ENCODE results near the gene PRKAG2.
"Not testable (repeated sequence)": the region's sequence is repeated elsewhere in the genome, so short reads cannot be mapped to it uniquely, and the experiment has no call there.

The PRKAG2 gene

DNA sequence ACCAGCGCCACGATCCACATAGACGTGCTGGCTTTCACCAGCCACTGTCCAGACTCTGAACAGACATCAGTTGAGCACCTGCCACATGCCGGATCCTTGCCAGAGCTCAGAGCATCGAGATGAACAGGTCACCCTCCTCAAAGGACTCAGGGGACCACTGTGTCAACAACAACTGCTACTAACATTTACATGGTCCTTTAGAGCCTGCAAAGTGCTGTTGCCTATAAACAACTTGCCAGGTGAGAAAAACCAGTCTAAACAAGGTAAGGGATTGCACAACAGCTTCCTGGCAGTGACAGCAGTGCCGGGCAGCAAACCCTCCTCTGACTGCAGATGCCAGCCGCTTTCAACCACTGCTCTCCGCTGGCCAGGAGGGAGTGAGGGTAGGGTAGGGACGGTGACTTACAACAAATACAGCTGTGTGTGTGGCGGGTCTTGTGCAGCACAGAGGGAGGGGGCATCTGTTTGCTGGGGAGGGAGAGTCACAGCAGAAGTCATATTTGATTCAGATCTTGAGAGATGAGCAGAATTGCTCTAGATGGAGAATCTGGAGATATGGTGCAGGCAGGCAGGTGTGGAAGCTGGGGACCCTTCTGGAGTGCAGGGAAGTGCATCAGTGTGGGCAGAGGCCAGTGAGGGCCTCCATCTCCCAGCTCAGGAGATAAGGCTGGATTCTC, 324.4 kb downstream of the PRKAG2 start:
- no peak for DNase-seq (ENCODE audit: low read depth in 2 of 2)

DNA sequence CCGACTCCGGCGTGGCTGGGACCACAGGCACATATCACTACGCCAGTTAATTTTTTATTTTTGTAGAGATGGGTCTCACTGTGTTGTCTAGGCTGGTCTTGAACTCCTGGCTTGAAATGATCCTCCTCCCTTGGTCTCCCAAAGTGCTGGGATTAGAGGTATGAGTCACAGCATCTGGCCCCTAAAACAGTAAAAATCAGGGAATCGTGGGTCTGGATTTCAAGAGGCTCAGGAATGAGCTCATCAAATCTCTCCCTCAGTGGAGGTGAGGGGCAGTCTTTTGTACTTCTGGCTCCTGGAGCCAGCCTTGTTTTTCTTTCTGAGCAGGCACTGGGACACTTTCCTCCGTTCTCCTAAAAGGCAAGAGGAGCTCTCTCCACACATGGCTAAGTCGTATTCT, 325.1 kb downstream of the PRKAG2 start:
- no peak for DNase-seq (ENCODE audit: low read depth in 2 of 2)

DNA sequence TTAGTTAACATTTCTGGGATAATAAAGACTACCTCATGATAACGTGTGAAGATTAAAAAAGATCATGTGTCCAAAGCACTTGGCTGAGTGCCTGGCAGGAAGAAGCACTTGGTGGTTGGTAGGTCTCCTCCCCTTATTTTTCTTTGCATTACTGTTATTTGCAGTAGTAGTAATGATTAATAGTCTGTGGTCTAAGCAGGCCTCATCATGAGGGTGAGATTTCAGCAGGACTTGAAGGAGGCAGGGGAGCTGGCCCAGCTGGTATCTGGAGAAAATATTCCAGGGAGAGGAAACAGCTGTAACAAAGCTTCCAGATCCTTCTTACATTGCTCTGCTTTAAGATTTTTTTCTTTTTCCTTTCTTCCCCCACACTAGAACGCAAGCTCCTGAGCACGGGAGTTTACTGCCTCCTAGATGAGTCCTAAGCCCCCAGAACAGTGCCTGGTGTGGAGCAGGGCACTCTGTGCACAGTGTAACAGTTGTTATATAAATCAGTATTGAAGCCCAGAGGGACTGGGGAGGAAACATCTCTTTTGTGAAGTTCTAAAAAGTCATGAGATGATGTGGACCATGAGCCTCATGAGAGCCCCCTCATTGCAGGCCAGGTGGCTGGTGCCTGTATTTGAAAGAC, 326.1 kb downstream of the PRKAG2 start:
- DNase-seq (ENCODE audit: low read depth in 2 of 2), result no peak

DNA sequence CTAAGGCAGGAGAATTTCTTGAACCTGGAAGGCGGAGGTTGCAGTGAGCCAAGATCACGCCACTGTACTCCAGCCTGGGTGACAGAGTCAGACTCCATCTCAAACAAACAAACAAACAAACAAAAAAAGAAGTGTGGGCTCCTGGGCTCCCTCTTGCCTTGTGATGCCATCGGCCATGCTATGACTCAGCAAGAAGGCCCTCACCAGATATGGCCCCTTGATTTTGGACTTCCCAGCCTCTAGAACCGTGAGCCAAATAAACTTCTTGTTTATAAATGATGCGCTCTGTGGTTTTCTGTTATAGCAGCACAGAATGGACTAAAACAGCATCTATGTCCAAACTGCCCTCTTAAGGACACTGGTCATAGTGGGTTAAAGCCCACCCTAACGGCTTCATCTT, 327.3 kb downstream of the PRKAG2 start:
- no peak for DNase-seq (ENCODE audit: low read depth in 2 of 2)

DNA sequence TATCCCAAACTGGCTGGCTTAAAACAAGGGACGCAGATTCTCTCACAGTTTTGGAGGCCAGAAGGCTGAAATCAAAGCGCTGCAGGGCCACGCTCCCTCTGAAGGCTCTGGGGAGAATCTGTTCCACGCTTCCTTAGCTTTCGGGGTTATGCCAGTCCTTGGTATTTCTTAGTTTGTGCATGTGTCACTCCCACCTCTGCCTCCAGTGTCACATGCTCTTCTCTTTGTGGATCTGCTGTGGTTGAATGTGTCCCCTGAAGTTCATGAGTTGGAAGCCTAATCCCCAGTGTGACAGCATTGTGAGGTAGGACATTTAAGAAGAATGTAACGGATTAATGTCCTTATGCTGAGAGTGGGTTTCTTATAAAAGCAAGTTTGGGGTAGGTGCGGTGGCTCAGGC, 327.8 kb downstream of the PRKAG2 start:
- DNase-seq (ENCODE audit: low read depth in 2 of 2), result no peak

DNA sequence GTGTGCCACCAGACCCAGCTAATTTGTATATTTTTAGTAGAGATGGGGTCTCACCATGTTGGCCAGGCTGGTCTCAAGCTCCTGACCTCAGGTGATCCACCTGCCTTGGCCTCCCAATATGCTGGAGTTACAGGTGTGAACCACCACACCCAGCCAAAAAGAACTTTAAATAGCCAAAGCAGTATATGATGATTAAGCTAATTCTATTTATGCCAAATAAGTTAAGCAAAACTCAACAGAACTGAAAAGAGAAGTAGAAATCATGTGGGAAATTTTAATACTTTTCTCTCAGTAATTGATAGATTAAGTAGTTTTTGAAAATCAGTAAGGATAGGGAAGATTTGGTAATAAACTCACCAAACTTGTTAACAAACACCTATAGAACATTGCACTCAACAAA, 332.7 kb downstream of the PRKAG2 start:
- no peak for DNase-seq (ENCODE audit: low read depth in 2 of 2)

DNA sequence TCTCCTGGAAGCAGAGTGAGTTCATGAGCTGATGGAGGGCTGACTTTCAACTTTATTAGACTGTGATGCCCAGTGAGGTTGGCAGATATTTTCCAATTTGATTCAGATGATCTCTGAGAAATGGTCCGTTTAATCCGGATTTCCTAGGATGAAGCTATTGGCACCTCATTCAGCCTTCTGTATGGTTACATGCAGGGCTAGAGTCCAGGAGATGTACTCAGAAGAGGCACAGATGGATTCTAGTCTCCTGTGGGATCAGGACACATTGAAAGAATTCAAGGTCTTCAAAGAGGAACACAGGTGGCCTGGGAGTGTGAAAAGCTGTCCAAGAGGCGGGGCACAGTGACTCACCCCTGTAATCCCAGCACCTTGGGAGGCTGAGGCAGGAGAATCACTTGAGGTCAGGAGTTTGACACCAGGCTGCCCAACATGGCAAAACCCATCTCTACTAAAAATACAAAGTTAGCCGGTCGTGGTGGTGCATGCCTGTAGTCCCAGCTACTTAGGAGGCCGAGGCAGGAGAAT, 334.2 kb downstream of the PRKAG2 start:
- DNase-seq (ENCODE audit: low read depth in 2 of 2), result no peak

DNA sequence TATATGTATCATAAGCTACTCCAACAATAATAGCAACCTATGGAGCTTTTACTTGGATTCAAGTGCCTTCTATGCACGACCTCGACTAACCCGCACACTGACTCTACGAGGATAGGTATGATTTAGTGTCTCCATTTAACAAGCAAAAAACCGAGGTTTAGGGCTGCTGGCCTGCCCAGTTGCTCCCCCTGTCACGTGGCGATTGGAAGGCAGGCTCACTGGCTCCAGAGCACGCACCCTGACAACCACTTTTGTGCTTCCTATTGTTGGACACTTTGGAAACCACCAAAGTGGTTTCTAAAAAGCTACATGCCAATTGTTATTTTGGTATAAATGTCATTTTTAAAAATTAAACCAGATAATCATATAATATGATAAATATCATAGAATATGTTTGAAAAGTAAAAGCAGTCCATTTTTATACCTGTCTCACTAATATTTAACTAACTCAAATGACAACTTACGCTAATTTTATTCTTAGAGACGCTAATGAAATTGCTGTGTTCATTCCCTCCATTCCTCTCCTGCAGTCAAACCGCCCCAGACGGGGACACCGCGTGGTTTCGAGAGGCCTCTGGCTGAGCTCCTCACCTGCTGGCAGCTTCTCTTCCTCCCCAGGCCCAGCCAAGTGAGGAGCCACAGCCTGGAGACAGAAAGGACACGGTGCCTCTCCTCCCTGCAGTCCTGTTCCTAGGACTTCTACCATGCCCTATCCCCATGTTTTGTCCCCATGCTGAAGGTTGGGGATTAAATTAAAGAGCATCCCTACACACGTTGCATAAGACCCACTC, 335.0 kb downstream of the PRKAG2 start:
- no peak for DNase-seq (ENCODE audit: low read depth in 2 of 2)

DNA sequence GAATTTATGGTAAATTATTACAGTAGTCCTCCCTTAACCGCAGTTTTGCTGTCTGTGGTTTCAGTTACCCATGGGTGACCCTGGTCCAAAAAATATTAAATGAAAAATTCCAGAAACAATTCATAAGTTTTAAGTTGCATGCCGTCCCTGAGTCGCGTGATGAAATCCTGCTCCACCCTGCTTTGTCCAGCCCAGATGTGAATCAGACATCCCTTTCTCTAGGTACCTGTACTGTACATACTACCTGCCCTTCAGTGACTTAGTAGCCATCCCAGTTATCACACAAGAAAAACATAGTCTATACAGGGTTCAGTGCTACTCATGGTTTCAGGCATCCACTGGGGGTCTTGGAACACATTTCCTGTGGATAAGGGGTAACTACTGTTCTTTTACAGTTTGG, 336.8 kb downstream of the PRKAG2 start:
- DNase-seq (ENCODE audit: low read depth in 2 of 2), result no peak

DNA sequence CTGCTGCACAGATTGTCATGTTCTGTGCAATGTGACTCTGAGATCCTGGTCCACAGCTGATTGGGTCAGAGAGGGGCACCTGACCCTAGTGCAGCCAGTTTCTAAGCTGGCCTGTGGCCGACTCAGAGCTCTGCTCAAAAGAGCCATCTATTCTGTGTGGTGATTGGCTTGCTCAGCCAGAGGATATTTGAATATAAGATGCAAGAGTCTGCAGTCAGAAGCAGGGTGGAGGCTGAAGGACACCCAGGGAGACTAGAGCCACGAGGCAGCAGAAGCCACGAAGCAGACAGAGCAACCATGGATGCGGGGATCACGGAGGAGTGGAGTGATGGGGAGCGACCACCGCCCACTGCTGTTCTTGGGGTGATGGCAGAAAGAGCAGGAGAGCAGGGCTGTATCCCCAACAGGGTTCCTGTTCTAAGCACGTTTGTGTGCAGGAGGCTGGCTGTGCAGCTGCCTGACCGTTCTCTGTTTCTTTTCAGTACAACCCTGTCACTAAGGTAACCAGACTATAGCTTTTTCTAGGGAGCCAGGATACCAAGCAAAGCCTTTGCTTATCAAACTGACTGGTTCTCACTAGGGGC, 337.7 kb downstream of the PRKAG2 start:
- no peak for DNase-seq (ENCODE audit: low read depth in 2 of 2)

DNA sequence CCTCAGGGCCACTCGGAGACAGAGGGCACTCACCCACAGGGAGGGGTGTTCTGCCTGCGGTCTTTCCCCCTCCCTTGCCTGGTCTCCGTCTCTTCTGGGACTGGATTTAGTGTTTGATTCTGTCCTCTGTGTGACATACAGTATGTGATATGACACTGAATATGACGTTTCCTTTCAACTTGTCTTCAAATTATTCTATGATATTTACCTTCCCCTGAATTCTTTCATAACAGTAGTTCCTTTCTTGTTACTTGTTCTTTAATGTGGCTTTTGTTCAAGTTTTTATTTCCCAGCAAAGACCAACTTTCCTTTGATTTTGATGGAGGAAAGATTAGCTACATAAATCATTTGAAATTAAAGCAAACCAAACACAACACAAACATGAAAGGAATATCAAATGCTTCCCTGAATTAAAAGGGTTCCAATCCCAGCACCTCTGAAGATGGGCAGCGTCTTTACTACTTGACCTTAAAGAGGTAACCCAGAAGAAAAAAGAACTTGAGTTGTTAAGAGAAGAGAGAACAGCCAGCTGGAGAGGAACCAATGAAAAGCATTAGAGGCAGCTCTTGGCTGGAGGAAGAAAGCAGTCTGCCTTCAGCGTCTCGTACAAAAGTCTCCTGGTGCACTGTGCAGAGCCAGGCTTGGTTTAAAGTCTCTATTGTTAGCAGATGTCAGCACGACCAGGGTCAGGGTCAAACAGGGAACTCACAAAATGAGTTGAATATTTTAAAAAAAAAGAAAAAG, 338.9 kb downstream of the PRKAG2 start:
- DNase-seq (ENCODE audit: low read depth in 2 of 2), result no peak

DNA sequence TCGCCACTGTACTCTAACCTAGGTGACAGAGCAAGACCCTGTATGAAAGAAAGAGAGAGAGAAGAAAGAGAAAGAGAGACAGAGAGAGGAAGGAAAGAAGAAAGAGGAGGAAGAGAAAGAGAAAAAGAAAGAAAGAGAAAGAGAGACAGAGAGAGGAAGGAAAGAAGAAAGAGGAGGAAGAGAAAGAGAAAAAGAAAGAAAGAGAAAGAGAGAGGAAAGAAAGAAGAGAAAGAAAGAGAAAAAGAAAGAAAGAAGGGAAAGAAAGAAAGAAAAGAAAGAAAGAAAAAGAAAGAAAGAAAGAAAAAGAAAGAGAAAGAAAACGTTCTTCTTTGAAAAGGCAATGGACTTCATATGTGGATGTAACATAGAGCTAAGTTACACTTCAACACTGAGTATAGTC, 340.7 kb downstream of the PRKAG2 start:
- not testable (repeated sequence) for DNase-seq (ENCODE audit: low read depth in 2 of 2)

DNA sequence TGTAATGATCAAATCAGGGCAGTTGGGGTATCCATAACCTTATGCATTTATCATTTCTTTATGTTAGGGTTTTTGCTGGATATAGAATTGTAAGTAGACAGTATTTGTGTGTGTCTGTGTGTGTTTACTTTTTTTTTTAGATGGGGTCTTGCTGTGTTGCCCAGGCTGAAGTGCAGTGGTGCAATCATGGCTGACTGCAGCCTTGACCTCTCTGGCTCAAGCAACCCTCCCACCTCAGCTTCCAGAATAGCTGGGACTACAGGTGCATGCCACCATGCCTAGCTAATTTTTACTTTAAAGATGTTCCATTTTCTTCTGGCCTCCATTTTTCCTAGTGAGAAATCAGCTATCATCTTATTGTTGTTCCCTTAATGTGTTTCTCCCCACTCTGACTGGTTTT, 347.1 kb downstream of the PRKAG2 start:
- no peak for DNase-seq (ENCODE audit: low read depth in 2 of 2)

DNA sequence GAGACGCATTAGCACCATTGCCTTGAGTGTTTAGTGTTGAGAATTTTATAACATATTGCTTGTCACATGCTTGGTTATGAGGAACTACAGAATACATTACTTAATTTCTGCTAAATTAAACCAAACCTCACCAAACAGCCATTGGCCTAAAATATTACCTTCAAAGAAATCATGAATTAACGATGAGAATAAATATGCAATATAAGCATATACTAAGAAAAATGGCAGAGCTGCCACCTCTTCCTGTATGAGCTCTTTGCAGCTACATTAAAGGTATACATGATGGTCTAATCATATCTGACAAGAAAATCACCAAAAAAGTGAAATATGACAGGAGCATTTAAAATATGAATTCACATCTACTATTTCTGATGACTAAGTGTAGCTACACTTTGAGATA, 352.1 kb downstream of the PRKAG2 start:
- DNase-seq (ENCODE audit: low read depth in 2 of 2), result no peak

DNA sequence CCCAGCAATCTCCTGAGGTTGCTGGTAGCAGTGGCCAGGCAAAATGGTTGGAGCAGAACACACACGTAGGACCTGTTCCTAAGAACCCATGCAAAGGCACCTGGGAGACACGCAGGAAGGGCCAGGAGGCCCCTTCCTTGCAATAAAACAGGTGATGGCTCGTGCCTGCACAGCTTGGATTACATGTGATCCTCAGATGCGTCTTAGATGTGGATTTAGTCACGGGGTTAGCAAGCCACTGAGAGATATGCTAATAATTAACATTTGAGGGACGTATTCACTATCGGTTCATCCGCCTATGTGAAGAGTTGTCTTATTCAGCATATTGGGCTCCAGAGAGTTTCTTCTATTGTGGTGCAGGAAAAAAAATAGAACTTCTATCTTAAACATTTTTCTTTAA, 352.6 kb downstream of the PRKAG2 start:
- DNase-seq (ENCODE audit: low read depth in 2 of 2), result no peak

DNA sequence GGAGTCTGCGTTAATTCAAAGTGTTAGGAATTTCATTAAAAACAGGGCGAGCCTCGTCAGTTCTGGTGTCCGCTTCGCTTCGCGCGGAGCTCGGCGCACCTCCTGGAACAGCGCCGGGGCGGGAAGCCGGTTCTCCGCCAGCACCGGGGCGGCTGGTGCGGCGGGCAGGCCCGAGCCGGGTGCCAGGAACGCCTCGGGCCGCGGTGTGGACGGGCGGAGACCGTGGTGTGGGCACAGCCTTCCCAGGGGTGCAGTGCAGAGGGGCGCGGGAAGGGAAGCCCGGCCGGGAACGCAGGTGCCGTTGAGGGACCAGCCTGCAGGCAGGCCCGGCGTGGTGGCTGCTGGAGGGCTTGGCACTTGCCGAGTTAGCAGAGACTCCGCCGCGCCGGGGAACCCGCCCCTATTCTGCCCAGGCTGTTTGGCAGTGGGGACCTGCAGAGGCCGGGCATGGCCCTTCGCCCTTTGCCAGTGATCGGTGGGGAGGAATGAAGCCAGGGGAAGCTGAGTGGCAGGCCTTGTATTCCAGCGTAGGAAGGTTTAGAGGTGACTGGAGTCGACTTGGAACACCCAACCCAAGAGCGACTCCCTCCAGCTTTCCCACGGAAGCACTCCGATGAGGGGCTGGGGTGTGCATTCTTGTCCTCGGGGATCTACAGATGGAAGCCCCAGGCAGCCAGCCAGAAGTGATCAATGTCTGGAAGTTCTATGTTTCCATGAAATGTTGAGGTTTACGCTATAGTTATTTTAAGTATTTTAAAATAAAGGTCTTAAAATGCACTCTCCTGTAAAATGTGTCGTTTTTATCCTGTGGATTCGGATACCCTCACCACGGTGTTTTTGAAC, 356.3 kb downstream of the PRKAG2 start:
- peak in 1 of 2 donors; percentile 22 for DNase-seq (ENCODE audit: low read depth in 2 of 2)

DNA sequence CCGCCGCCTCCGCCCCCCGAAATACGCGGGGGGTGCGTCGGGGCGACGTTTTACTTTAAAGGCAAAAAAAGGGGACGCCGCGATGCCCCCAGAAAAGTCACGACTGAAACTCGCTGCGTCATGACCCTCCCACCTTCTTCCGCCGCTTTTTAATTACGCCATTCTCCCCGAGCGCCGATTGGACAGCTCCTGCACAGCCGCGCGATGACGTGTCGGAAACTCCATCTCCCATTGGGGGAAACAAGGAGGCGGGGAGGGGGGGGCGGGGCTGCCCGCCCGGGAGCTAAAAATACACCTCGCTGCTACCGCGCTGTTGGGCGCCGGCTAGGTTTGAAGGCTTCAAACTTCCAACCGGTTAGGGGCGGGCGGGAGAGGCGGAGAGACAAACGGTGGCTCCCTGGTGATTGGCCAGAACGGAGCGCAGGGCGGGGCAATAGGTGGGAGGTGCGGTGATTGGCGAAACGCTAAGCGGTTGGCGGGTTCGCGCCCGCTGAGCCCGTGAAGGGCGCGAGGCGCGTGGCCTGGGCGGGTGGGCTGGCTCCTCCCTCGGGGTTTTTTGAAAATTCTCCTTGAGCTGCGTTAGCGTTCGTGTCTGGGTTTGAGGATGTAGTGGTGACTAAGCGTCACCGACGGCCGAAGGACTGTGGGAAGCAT, 357.0 kb downstream of the PRKAG2 start, which contains the start of gene RHEB:
Gene RHEB, minus strand, starts transcription at position 131 of the 654 bp plus-strand sequence. CDS start 384 bp downstream, outside the sequence.
- DNase-seq (ENCODE audit: low read depth in 2 of 2), result peak; percentile 98

DNA sequence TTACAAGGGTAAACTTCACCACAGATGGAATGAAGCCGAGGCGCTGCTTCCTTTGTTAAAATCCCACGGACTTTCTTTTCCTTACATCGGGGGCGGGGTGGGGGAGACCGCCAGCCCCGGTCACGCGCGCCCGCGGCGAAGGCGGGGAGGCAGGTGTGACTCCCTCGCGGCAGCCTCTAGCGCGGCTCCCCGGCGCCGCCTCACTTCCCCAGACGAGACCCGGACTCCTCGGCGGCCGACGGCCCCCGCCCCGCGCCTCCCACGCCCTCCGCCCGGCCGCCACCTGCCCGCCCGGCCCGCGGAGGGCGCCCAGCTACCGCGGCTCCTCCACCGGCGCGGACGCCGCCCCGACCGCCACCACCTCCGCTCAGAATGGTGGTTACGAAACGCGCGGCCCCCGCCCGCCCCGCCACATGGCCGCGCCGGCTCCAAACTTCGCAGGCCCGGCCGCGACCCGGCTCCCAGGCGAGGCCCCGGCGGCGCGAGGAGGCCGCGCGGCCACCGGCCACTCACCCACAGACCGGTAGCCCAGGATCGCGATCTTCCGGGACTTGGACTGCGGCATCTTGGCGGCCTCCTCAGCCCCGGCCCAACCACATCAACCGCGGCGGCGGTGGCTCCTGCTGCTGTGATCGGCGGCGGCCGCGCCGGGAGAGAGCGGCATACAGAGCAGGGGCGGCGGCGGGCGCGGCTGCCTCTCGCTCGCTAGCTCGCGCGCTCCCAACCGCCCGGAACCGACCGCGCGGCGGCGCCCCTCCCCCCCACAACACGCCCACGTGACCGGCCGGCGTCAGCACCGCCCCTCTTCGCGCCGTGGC, 357.8 kb downstream of the PRKAG2 start:
- DNase-seq (ENCODE audit: low read depth in 2 of 2), result peak; percentile 36 to 65

Measured in stimulated activated CD8-positive, alpha-beta memory T cell treated with anti-CD3 and anti-CD28 coated beads, Interleukin-7, amount 100 ng/mL, for 4 hours (primary cell).